ENCODE results near the gene PCBP3. TPM values are rescaled to one million over a fixed set of nuclear protein-coding genes. Genes with fewer than 3 reads are reported as not detected.

Gene PCBP3
- total RNA-seq, 4 donors from 2014 or later, result 0.13 to 0.26 TPM; not detected in 2

- no peak for TF ChIP-seq CTCF (IDR thresholded peaks at IDR 0.05 in 4 of 5, conservative IDR thresholded peaks at IDR 0.05 in 1 of 5)
- no peak for TF ChIP-seq POLR2A (IDR thresholded peaks at IDR 0.05)
- in situ Hi-C loops (cut with MboI; ENCODE audit: low sequenced_read_pairs in 4 of 4) (no loop called here), intact Hi-C loops (cut with DNase I; ENCODE audit: low total_unique reads) (no loop called here)
- Histone ChIP-seq H3K4me1 (no peaks in the 10 kb centered on the region), H3K9me3 (no peaks in the 10 kb centered on the region), H3K36me3 (no peaks in the 10 kb centered on the region), H3K4me3 (no peak overlapping the region), H3K27ac (no peak overlapping the region), H3K27me3 (peaks cover 0 to 7% (median 0%) of the 10 kb centered on the region in 3 donors)
- no peak for ATAC-seq
- no peak for DNase-seq
These were observed 213.4 kb downstream of the PCBP3 start for GRCh38 chr21:45856906-45857305.

- intact Hi-C loops (cut with DNase I; ENCODE audit: low total_unique reads), result no loop called here
- ATAC-seq, result no peak
- H3K27ac ChIP-seq, result no peak overlapping the region
- no peaks in the 10 kb centered on the region for H3K4me1 ChIP-seq
- H3K36me3 ChIP-seq, result no peaks in the 10 kb centered on the region
- DNase-seq, result no peak
- TF ChIP-seq CTCF (IDR thresholded peaks at IDR 0.05 in 4 of 5, conservative IDR thresholded peaks at IDR 0.05 in 1 of 5) (no peak), POLR2A (IDR thresholded peaks at IDR 0.05) (no peak)
- H3K9me3 ChIP-seq, result no peaks in the 10 kb centered on the region
- in situ Hi-C loops (cut with MboI; ENCODE audit: low sequenced_read_pairs in 4 of 4), result no loop called here
- H3K27me3 ChIP-seq, result peaks cover 0 to 7% (median 0%) of the 10 kb centered on the region in 3 donors
- H3K4me3 ChIP-seq, result no peak overlapping the region
These were observed 214.2 kb downstream of the PCBP3 start for GRCh38 chr21:45857761-45858160.

- ATAC-seq, result no peak
- intact Hi-C loops (cut with DNase I; ENCODE audit: low total_unique reads), result no loop called here
- no peak overlapping the region for H3K4me3 ChIP-seq
- H3K9me3 ChIP-seq, result no peaks in the 10 kb centered on the region
- H3K27me3 ChIP-seq, result peaks cover 0 to 7% (median 0%) of the 10 kb centered on the region in 3 donors
- in situ Hi-C loops (cut with MboI; ENCODE audit: low sequenced_read_pairs in 4 of 4), result no loop called here
- DNase-seq, result no peak
- no peak for TF ChIP-seq CTCF (IDR thresholded peaks at IDR 0.05 in 4 of 5, conservative IDR thresholded peaks at IDR 0.05 in 1 of 5)
- no peak for TF ChIP-seq POLR2A (IDR thresholded peaks at IDR 0.05)
- no peaks in the 10 kb centered on the region for H3K4me1 ChIP-seq
- H3K27ac ChIP-seq, result no peak overlapping the region
- H3K36me3 ChIP-seq, result no peaks in the 10 kb centered on the region
These were observed 214.7 kb downstream of the PCBP3 start for GRCh38 chr21:45858180-45858579.

GRCh38 chr21:45859041-45859761 lies 215.7 kb downstream of the PCBP3 start:
- ATAC-seq (no peak), DNase-seq (no peak)
- intact Hi-C loops (cut with DNase I; ENCODE audit: low total_unique reads) (no loop called here), in situ Hi-C loops (cut with MboI; ENCODE audit: low sequenced_read_pairs in 4 of 4) (no loop called here)
- H3K9me3 ChIP-seq, result no peaks in the 10 kb centered on the region
- H3K36me3 ChIP-seq, result no peaks in the 10 kb centered on the region
- no peak overlapping the region for H3K4me3 ChIP-seq
- H3K27ac ChIP-seq, result no peak overlapping the region
- peaks cover 0 to 7% (median 0%) of the 10 kb centered on the region in 3 donors for H3K27me3 ChIP-seq
- H3K4me1 ChIP-seq, result no peaks in the 10 kb centered on the region
- no peak for TF ChIP-seq CTCF (IDR thresholded peaks at IDR 0.05 in 4 of 5, conservative IDR thresholded peaks at IDR 0.05 in 1 of 5)
- no peak for TF ChIP-seq POLR2A (IDR thresholded peaks at IDR 0.05)

Measured in gastrocnemius medialis (tissue), 4 donors.